Measurements from ENCODE around the gene UBE2S.

DNA sequence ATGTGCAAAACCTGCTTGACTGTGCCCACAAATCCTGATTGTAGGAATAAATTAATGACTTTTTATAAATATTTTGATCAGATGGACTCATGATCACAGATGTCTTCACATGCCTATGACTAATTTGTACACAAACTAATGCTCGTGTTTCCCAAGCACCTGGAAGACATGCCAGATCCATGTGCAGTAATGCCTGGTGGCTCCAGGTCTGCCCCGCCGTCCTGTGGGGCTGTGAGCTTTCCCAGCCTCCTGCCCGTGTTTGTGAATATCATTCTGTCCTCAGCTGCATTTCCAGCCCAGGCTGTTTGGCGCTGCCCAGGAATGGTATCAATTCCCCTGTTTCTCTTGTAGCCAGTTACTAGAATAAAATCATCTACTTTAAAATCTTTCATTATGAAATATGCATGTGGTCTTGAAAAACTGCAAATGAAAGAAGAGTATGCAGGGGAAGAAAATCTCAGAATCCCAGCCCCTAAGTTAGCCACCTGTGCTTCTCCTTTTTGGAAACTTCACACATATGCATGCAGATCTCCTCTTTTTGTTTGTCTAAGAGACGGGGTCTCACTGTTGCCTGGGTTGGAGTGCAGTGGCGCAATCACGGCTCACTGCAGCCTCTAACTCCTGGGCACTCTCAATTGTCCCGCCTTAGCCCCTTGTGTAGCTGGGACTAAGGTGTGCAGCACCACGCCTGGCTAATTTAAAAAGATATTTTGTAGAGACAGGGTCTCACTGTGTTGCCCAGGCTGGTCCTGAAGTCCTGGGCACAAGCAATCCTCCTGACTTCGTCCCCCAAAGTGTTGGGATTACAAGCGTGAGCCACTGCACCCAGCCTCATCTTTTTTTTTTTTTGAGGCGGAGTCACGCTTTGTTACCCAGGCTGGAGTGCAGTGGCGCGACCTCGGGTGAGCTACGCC is 15.6 kb downstream of the UBE2S start:
- TF ChIP-seq, protein P1, sequence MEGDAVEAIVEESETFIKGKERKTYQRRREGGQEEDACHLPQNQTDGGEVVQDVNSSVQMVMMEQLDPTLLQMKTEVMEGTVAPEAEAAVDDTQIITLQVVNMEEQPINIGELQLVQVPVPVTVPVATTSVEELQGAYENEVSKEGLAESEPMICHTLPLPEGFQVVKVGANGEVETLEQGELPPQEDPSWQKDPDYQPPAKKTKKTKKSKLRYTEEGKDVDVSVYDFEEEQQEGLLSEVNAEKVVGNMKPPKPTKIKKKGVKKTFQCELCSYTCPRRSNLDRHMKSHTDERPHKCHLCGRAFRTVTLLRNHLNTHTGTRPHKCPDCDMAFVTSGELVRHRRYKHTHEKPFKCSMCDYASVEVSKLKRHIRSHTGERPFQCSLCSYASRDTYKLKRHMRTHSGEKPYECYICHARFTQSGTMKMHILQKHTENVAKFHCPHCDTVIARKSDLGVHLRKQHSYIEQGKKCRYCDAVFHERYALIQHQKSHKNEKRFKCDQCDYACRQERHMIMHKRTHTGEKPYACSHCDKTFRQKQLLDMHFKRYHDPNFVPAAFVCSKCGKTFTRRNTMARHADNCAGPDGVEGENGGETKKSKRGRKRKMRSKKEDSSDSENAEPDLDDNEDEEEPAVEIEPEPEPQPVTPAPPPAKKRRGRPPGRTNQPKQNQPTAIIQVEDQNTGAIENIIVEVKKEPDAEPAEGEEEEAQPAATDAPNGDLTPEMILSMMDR (IDR thresholded peaks at IDR 0.05): no peak
- no peak for TF ChIP-seq EZH2 (IDR thresholded peaks at IDR 0.05; ENCODE audit: borderline replicate concordance, insufficient read depth, low read depth, low read length, poor library complexity, severe bottlenecking)
